Memory B cell (primary cell): ENCODE results near the gene MYPOP.
A peak's percentile ranks its signal among the peaks of the same experiment; 100 is the strongest.
"Not testable (repeated sequence)": the region's sequence is repeated elsewhere in the genome, so short reads cannot be mapped to it uniquely, and the experiment has no call there.

Experiments
- ATAC-seq: fragments of 150-1000 bp; cut with Tn5 transposase; 2 replicates; pipeline ENCODE4 v1.10.0; 2021; ENCODE audit warnings: low read depth, mild to moderate bottlenecking, moderate library complexity
- DNase-seq, 2 donors: peaks; one replicate each; pipeline ENCODE4 v3.0.0; 2022; ENCODE audit warnings: low spot score in 2 of 2
- H3K27ac Mint-ChIP-seq: one replicate; pipeline ENCODE4 v1.8.0; 2022; ENCODE audit warnings: mild to moderate bottlenecking, moderate library complexity, mixed read lengths
- H3K27me3 Mint-ChIP-seq: one replicate; pipeline ENCODE4 v1.8.0; 2022; ENCODE audit warnings: mixed read lengths
- H3K36me3 Mint-ChIP-seq: one replicate; pipeline ENCODE4 v1.8.0; 2022; ENCODE audit warnings: mild to moderate bottlenecking, mixed read lengths
- H3K4me1 Mint-ChIP-seq: one replicate; pipeline ENCODE4 v1.8.0; 2022; ENCODE audit warnings: mixed read lengths
- H3K4me3 Mint-ChIP-seq: one replicate; pipeline ENCODE4 v1.8.0; 2022; ENCODE audit warnings: mild to moderate bottlenecking, moderate library complexity, mixed read lengths
- H3K9me3 Mint-ChIP-seq: one replicate; pipeline ENCODE4 v1.8.0; 2022; ENCODE audit warnings: mixed read lengths

Gene MYPOP

DNA sequence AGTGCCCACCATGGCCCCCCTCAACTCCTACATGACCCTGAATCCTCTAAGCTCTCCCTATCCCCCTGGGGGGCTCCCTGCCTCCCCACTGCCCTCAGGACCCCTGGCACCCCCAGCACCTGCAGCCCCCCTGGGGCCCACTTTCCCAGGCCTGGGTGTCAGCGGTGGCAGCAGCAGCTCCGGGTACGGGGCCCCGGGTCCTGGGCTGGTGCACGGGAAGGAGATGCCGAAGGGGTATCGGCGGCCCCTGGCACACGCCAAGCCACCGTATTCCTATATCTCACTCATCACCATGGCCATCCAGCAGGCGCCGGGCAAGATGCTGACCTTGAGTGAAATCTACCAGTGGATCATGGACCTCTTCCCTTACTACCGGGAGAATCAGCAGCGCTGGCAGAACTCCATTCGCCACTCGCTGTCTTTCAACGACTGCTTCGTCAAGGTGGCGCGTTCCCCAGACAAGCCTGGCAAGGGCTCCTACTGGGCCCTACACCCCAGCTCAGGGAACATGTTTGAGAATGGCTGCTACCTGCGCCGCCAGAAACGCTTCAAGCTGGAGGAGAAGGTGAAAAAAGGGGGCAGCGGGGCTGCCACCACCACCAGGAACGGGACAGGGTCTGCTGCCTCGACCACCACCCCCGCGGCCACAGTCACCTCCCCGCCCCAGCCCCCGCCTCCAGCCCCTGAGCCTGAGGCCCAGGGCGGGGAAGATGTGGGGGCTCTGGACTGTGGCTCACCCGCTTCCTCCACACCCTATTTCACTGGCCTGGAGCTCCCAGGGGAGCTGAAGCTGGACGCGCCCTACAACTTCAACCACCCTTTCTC lies 30.1 kb downstream of the MYPOP start:
- no peak for DNase-seq
- H3K9me3 Mint-ChIP-seq = no peaks in the 10 kb centered on the region
- H3K4me1 Mint-ChIP-seq = peaks cover 4% of the 10 kb centered on the region
- peaks cover 21% of the 10 kb centered on the region for H3K27me3 Mint-ChIP-seq
- no peak for ATAC-seq
- H3K27ac Mint-ChIP-seq = no peak overlapping the region
- no peak overlapping the region for H3K4me3 Mint-ChIP-seq
- no peaks in the 10 kb centered on the region for H3K36me3 Mint-ChIP-seq

GRCh38 chr19:45870798-45871197 lies 31.6 kb downstream of the MYPOP start:
- Mint-ChIP-seq H3K36me3 (no peaks in the 10 kb centered on the region), H3K27me3 (peaks cover 15% of the 10 kb centered on the region), H3K9me3 (no peaks in the 10 kb centered on the region), H3K4me1 (no peaks in the 10 kb centered on the region), H3K4me3 (no peak overlapping the region), H3K27ac (no peak overlapping the region)
- no peak for ATAC-seq
- no peak for DNase-seq

DNA sequence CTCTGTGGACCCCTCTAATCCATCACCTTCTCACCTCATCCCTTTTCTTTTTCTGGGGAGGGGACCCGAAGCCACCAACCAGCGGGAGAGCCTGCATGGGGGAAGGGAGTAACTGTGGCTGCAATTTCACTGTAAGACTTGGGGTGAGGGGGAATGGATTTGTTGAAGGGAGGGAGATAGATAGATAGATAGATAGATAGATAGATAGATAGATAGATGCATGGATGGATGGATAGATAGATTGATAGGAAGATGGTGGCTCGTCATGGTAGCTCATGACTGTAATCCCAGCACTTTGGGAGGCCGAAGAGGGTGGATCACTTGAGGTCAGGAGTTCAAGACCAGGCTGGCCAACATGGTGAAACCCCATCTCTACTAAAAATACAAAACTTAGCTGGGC lies 35.2 kb downstream of the MYPOP start:
- DNase-seq, H3K27ac Mint-ChIP-seq, H3K36me3 Mint-ChIP-seq, H3K4me3 Mint-ChIP-seq, ATAC-seq, H3K9me3 Mint-ChIP-seq: not testable (repeated sequence)
- peaks cover 13% of the 10 kb centered on the region for H3K4me1 Mint-ChIP-seq
- H3K27me3 Mint-ChIP-seq = peaks cover 18% of the 10 kb centered on the region

GRCh38 chr19:45866400-45867176 lies 35.8 kb downstream of the MYPOP start:
- no peak overlapping the region for H3K27ac Mint-ChIP-seq
- H3K4me3 Mint-ChIP-seq = no peak overlapping the region
- no peak for DNase-seq
- H3K9me3 Mint-ChIP-seq = no peaks in the 10 kb centered on the region
- peaks cover 17% of the 10 kb centered on the region for H3K4me1 Mint-ChIP-seq
- no peaks in the 10 kb centered on the region for H3K36me3 Mint-ChIP-seq
- H3K27me3 Mint-ChIP-seq = peaks cover 17% of the 10 kb centered on the region
- no peak for ATAC-seq

DNA sequence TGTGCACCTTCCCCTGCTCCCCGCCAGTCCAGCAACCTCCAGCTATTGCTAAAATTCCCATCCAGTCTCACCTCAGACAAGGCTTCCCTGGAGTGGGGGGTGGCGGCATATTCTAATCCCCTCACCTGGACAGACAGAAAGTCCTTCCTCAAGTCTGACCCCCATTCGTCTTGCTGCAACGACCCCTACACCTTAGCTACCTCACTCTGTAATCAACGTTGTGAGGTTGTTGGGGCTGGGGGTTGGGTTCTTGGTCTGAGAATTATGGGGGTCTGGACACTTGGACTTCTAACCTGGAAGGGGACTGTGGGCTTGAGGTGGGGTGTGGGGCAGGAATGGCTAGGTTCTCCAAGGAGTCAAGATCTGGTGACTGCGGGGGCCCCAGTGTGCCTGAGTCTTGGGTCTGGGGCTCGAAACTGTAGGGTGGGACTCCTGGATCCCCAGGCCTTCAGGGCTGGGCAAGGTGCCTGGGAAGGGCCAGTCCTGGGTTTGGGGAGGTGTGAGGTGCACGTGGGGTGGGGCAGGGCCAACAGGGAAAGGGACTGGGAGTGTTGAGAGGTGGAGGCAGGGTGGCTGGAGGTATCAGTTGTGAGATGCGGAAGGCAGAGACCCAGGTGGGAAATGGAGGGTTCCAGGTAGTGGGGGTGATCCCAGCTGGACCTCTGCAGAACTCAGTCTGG lies 37.0 kb downstream of the MYPOP start:
- H3K9me3 Mint-ChIP-seq = no peaks in the 10 kb centered on the region
- no peak for DNase-seq
- peaks cover 17% of the 10 kb centered on the region for H3K27me3 Mint-ChIP-seq
- ATAC-seq = no peak
- H3K27ac Mint-ChIP-seq = no peak overlapping the region
- no peak overlapping the region for H3K4me3 Mint-ChIP-seq
- H3K4me1 Mint-ChIP-seq = peaks cover 20% of the 10 kb centered on the region
- H3K36me3 Mint-ChIP-seq = peaks cover 2% of the 10 kb centered on the region

- DNase-seq = no peak
- Mint-ChIP-seq H3K27me3 (peaks cover 17% of the 10 kb centered on the region), H3K4me3 (peak overlapping the region; percentile 43), H3K36me3 (peaks cover 2% of the 10 kb centered on the region), H3K4me1 (peaks cover 20% of the 10 kb centered on the region), H3K9me3 (no peaks in the 10 kb centered on the region), H3K27ac (no peak overlapping the region)
- ATAC-seq = no peak
These were observed 37.8 kb downstream of the MYPOP start for GRCh38 chr19:45864629-45865082.

DNA sequence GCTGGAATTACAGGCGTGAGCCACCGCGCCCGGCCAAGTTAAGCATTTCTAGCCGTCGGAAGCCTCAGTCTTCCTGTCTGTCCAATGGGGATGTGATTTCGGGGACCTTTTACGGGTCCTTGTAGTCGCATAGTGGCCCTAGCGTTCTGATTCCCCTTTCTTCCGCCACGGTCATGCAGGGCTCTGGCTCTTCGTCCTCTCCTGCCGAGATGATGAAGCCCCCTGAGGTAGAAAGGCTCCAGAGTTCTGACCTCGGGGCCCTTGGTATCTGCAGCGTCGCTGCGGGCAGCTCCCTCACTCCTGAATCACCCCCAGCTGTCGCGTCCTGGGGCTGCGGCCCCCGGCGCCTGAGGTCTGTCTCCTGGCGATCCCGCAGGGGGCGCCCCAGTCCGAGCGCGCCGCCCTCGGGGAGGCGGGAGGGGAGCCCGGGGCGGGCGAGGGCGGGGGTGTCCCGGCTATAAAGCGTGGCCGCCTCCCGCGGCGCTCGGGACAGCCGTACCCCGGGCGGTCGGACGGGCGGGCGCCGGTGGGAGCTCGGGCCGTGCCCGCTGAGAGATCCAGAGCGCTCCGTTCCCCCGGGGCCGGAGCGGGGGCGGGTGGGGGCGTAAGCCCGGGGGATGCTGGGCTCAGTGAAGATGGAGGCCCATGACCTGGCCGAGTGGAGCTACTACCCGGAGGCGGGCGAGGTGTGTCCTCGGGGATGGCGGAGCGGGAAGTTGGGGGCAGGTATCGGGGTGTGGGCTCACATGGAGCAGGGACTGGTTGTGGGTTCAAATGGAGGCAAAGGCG lies 38.4 kb downstream of the MYPOP start, which contains the start of gene FOXA3:
FOXA3 (plus strand) TSS at position 487 of the 789 bp plus-strand sequence; CDS start at position 618, 131 bp downstream.
- peak within 1 kb of the TSS; percentile 87 for H3K27ac Mint-ChIP-seq
- H3K9me3 Mint-ChIP-seq = no peaks in the 10 kb centered on the region
- H3K27me3 Mint-ChIP-seq = peaks cover 17% of the 10 kb centered on the region
- peak; percentile 49 to 63 for DNase-seq
- ATAC-seq = no peak
- peak within 1 kb of the TSS; percentile 93 for H3K4me3 Mint-ChIP-seq
- H3K36me3 Mint-ChIP-seq = peaks cover 5% of the 10 kb centered on the region
- H3K4me1 Mint-ChIP-seq = peaks cover 20% of the 10 kb centered on the region

DNA sequence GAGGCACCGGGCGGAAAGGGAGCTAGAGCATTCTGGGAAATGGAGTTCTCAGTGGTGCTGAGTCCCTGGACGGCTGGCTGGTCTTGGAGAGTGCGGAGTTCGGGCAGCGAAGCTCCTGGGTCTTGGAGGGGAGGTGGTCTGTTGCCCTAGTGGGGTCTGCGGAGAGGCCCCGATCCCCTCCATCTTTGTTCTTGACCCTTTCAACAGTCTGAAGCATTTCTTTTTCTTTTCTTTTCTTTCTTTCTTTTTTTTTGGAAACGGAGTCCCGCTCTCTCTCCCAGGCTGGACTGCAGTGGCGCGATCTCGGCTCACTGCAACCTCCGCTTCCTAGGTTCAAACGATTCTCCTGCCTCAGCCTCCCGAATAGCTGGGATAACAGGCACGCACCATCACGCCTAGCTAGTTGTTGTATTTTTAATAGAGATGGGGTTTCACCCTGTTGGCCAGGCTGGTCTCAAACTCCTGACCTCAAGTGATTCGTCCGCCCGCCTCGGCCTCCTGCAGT lies 39.0 kb downstream of the MYPOP start:
- Mint-ChIP-seq H3K9me3 (no peaks in the 10 kb centered on the region), H3K4me3 (peak overlapping the region; percentile 93), H3K4me1 (peaks cover 20% of the 10 kb centered on the region), H3K36me3 (peaks cover 6% of the 10 kb centered on the region), H3K27me3 (peaks cover 17% of the 10 kb centered on the region), H3K27ac (peak overlapping the region; percentile 87)
- ATAC-seq (no peak), DNase-seq (no peak)

- Mint-ChIP-seq H3K27me3 (peaks cover 17% of the 10 kb centered on the region), H3K27ac (peak within 1 kb of the TSS; percentile 87), H3K9me3 (no peaks in the 10 kb centered on the region), H3K4me3 (peak within 1 kb of the TSS; percentile 93), H3K36me3 (peaks cover 10% of the 10 kb centered on the region), H3K4me1 (peaks cover 25% of the 10 kb centered on the region)
- ATAC-seq (peak; percentile 94), DNase-seq (peak; percentile 93 to 97)
These were observed 39.7 kb downstream of the MYPOP start, which contains the start of gene SYMPK for GRCh38 chr19:45862564-45863334. Gene SYMPK, minus strand, starts transcription at chr19:45863147. Its CDS starts 8,652 bp downstream, at chr19:45854495.

- Mint-ChIP-seq H3K27ac (peak overlapping the region; percentile 87), H3K9me3 (no peaks in the 10 kb centered on the region), H3K4me1 (peaks cover 25% of the 10 kb centered on the region), H3K27me3 (peaks cover 17% of the 10 kb centered on the region), H3K4me3 (peak overlapping the region; percentile 93), H3K36me3 (peaks cover 10% of the 10 kb centered on the region)
- no peak for ATAC-seq
- no peak for DNase-seq
These were observed 40.2 kb downstream of the MYPOP start for GRCh38 chr19:45862271-45862563.

GRCh38 chr19:45860359-45861259 lies 41.8 kb downstream of the MYPOP start:
- peaks cover 10% of the 10 kb centered on the region for H3K36me3 Mint-ChIP-seq
- peaks cover 14% of the 10 kb centered on the region for H3K27me3 Mint-ChIP-seq
- peaks cover 25% of the 10 kb centered on the region for H3K4me1 Mint-ChIP-seq
- no peaks in the 10 kb centered on the region for H3K9me3 Mint-ChIP-seq
- DNase-seq = no peak
- no peak overlapping the region for H3K27ac Mint-ChIP-seq
- H3K4me3 Mint-ChIP-seq = peak overlapping the region; percentile 46
- no peak for ATAC-seq
